ENCODE results near the gene FOXO1. TPM values are rescaled to one million over a fixed set of nuclear protein-coding genes. Genes with fewer than 3 reads are reported as not detected.
A peak's percentile ranks its signal among the peaks of the same experiment; 100 is the strongest.

Gene FOXO1
- total and polyA plus RNA-seq, 3 experiments from 2014 or later = 32.6 to 56.2 (median 32.9) TPM

- H3K4me1 ChIP-seq (ENCODE audit: insufficient read depth, low read length) = peaks cover 89% of the 10 kb centered on the region
Measured at GRCh38 chr13:40648040-40648439, 18.4 kb downstream of the FOXO1 start.

GRCh38 chr13:40644838-40645604 lies 21.4 kb downstream of the FOXO1 start:
- Histone ChIP-seq H3K4me3 (ENCODE audit: low read length) (no peak overlapping the region), H3K9me3 (ENCODE audit: low read length) (no peaks in the 10 kb centered on the region), H3K36me3 (ENCODE audit: insufficient read depth, low read length) (no peaks in the 10 kb centered on the region), H3K27ac (ENCODE audit: low read depth, low read length) (no peak overlapping the region), H3K27me3 (ENCODE audit: insufficient read depth, low read length, poor library complexity, severe bottlenecking) (no peaks in the 10 kb centered on the region), H3K4me1 (ENCODE audit: insufficient read depth, low read length) (peaks cover 95% of the 10 kb centered on the region)
- no peak for DNase-seq
- Mint-ChIP-seq H3K36me3 (peaks cover 0 to 22% (median 6%) of the 10 kb centered on the region in 3 donors), H3K4me3 (peak overlapping the region in 5 of 7 donors; percentile 8 to 73 (median 44)), H3K27me3 (no peaks in the 10 kb centered on the region), H3K4me1 (peaks cover 88 to 98% (median 97%) of the 10 kb centered on the region in 3 donors), H3K9me3 (no peaks in the 10 kb centered on the region), H3K27ac (peak overlapping the region in 7 of 8 donors; percentile 1 to 58 (median 9))
- ChIA-PET POLR2A (interaction anchor here (0.5 kb wide), 1 partner anchor 12 kb away, joined by 3 read pairs; no protein-coding TSS in a partner anchor), CTCF (no interaction called here)

More at GRCh38 chr13:40648040-40648439, 18.4 kb downstream of the FOXO1 start:
- Histone ChIP-seq H3K36me3 (ENCODE audit: insufficient read depth, low read length) (no peaks in the 10 kb centered on the region), H3K27ac (ENCODE audit: low read depth, low read length) (no peak overlapping the region), H3K4me3 (ENCODE audit: low read length) (no peak overlapping the region), H3K27me3 (ENCODE audit: insufficient read depth, low read length, poor library complexity, severe bottlenecking) (no peaks in the 10 kb centered on the region), H3K9me3 (ENCODE audit: low read length) (no peaks in the 10 kb centered on the region)
- peaks cover 93 to 100% (median 99%) of the 10 kb centered on the region in 3 donors for H3K4me1 Mint-ChIP-seq
- peak overlapping the region in 1 of 7 donors; percentile 7 for H3K4me3 Mint-ChIP-seq
- H3K27me3 Mint-ChIP-seq = no peaks in the 10 kb centered on the region
- POLR2A ChIA-PET = no interaction called here
- no peak for DNase-seq
- CTCF ChIA-PET = interaction anchor here (1.2 to 1.4 kb wide), 2 partner anchors 20 to 461 kb away, joined by 3 to 5 read pairs; no protein-coding TSS in a partner anchor
- peak overlapping the region in 2 of 8 donors; percentile 2 to 33 for H3K27ac Mint-ChIP-seq
- H3K36me3 Mint-ChIP-seq = peaks cover 0 to 17% (median 6%) of the 10 kb centered on the region in 3 donors
- no peaks in the 10 kb centered on the region for H3K9me3 Mint-ChIP-seq

GRCh38 chr13:40640845-40641458 lies 25.5 kb downstream of the FOXO1 start:
- H3K4me3 Mint-ChIP-seq = peak overlapping the region in 6 of 7 donors; percentile 54 to 79 (median 68)
- Histone ChIP-seq H3K27ac (ENCODE audit: low read depth, low read length) (no peak overlapping the region), H3K4me3 (ENCODE audit: low read length) (no peak overlapping the region), H3K36me3 (ENCODE audit: insufficient read depth, low read length) (no peaks in the 10 kb centered on the region), H3K27me3 (ENCODE audit: insufficient read depth, low read length, poor library complexity, severe bottlenecking) (no peaks in the 10 kb centered on the region), H3K9me3 (ENCODE audit: low read length) (no peaks in the 10 kb centered on the region), H3K4me1 (ENCODE audit: insufficient read depth, low read length) (peaks cover 93% of the 10 kb centered on the region)
- peaks cover 82 to 94% (median 94%) of the 10 kb centered on the region in 3 donors for H3K4me1 Mint-ChIP-seq
- H3K9me3 Mint-ChIP-seq = no peaks in the 10 kb centered on the region
- H3K36me3 Mint-ChIP-seq = peaks cover 0 to 28% (median 8%) of the 10 kb centered on the region in 3 donors
- no peaks in the 10 kb centered on the region for H3K27me3 Mint-ChIP-seq
- ChIA-PET CTCF (interaction anchor here (1.4 kb wide), 1 partner anchor 60 kb away, joined by 4 read pairs; no protein-coding TSS in a partner anchor), POLR2A (no interaction called here)
- H3K27ac Mint-ChIP-seq = peak overlapping the region in 7 of 8 donors; percentile 12 to 85 (median 74)
- no peak for DNase-seq

GRCh38 chr13:40640202-40640601 lies 26.2 kb downstream of the FOXO1 start:
- no peak for DNase-seq
- Histone ChIP-seq H3K4me1 (ENCODE audit: insufficient read depth, low read length) (peaks cover 93% of the 10 kb centered on the region), H3K36me3 (ENCODE audit: insufficient read depth, low read length) (no peaks in the 10 kb centered on the region), H3K27me3 (ENCODE audit: insufficient read depth, low read length, poor library complexity, severe bottlenecking) (no peaks in the 10 kb centered on the region), H3K9me3 (ENCODE audit: low read length) (no peaks in the 10 kb centered on the region), H3K27ac (ENCODE audit: low read depth, low read length) (no peak overlapping the region), H3K4me3 (ENCODE audit: low read length) (no peak overlapping the region)
- Mint-ChIP-seq H3K4me3 (peak overlapping the region in 6 of 7 donors; percentile 38 to 70 (median 65)), H3K27me3 (no peaks in the 10 kb centered on the region), H3K27ac (peak overlapping the region; percentile 25 to 85 (median 61)), H3K4me1 (peaks cover 83 to 94% (median 94%) of the 10 kb centered on the region in 3 donors), H3K36me3 (peaks cover 0 to 27% (median 5%) of the 10 kb centered on the region in 3 donors), H3K9me3 (no peaks in the 10 kb centered on the region)
- CTCF ChIA-PET = interaction anchor here (1.4 kb wide), 1 partner anchor 59 kb away, joined by 4 read pairs; no protein-coding TSS in a partner anchor
- POLR2A ChIA-PET = no interaction called here

- H3K4me1 Mint-ChIP-seq = peaks cover 81 to 93% (median 92%) of the 10 kb centered on the region in 3 donors
Measured at GRCh38 chr13:40639221-40639681, 27.2 kb downstream of the FOXO1 start.

GRCh38 chr13:40637643-40638042 lies 28.8 kb downstream of the FOXO1 start:
- Mint-ChIP-seq H3K27ac (peak overlapping the region in 7 of 8 donors; percentile 11 to 86 (median 61)), H3K9me3 (no peaks in the 10 kb centered on the region), H3K4me1 (peaks cover 82 to 94% (median 94%) of the 10 kb centered on the region in 3 donors), H3K27me3 (no peaks in the 10 kb centered on the region), H3K4me3 (peak overlapping the region in 2 of 7 donors; percentile 17 to 52), H3K36me3 (peaks cover 0 to 15% (median 4%) of the 10 kb centered on the region in 3 donors)
- no peaks in the 10 kb centered on the region for H3K27me3 ChIP-seq (ENCODE audit: insufficient read depth, low read length, poor library complexity, severe bottlenecking)
- ChIA-PET POLR2A (no interaction called here), CTCF (interaction anchor here (0.8 to 1.1 kb wide), 2 partner anchors 20 to 149 kb away, joined by 3 read pairs; no protein-coding TSS in a partner anchor)
- H3K4me3 ChIP-seq (ENCODE audit: low read length) = no peak overlapping the region
- no peaks in the 10 kb centered on the region for H3K9me3 ChIP-seq (ENCODE audit: low read length)
- H3K36me3 ChIP-seq (ENCODE audit: insufficient read depth, low read length) = no peaks in the 10 kb centered on the region
- DNase-seq = no peak
- peaks cover 81% of the 10 kb centered on the region for H3K4me1 ChIP-seq (ENCODE audit: insufficient read depth, low read length)
- no peak overlapping the region for H3K27ac ChIP-seq (ENCODE audit: low read depth, low read length)

More at GRCh38 chr13:40639221-40639681, 27.2 kb downstream of the FOXO1 start:
- POLR2A ChIA-PET = no interaction called here
- DNase-seq = no peak
- H3K27me3 ChIP-seq (ENCODE audit: insufficient read depth, low read length, poor library complexity, severe bottlenecking) = no peaks in the 10 kb centered on the region
- peaks cover 90% of the 10 kb centered on the region for H3K4me1 ChIP-seq (ENCODE audit: insufficient read depth, low read length)
- peak overlapping the region in 1 of 7 donors; percentile 33 for H3K4me3 Mint-ChIP-seq
- H3K36me3 Mint-ChIP-seq = peaks cover 0 to 19% (median 2%) of the 10 kb centered on the region in 3 donors
- peak overlapping the region in 3 of 8 donors; percentile 5 to 68 (median 55) for H3K27ac Mint-ChIP-seq
- H3K4me3 ChIP-seq (ENCODE audit: low read length) = no peak overlapping the region
- H3K27ac ChIP-seq (ENCODE audit: low read depth, low read length) = no peak overlapping the region
- no peaks in the 10 kb centered on the region for H3K9me3 ChIP-seq (ENCODE audit: low read length)
- CTCF ChIA-PET = interaction anchor here (1.4 kb wide), 1 partner anchor 58 kb away, joined by 4 read pairs; no protein-coding TSS in a partner anchor
- H3K36me3 ChIP-seq (ENCODE audit: insufficient read depth, low read length) = no peaks in the 10 kb centered on the region
- H3K27me3 Mint-ChIP-seq = no peaks in the 10 kb centered on the region
- no peaks in the 10 kb centered on the region for H3K9me3 Mint-ChIP-seq

- Mint-ChIP-seq H3K9me3 (no peaks in the 10 kb centered on the region), H3K27me3 (no peaks in the 10 kb centered on the region), H3K4me3 (peak overlapping the region in 3 of 7 donors; percentile 1 to 71 (median 15)), H3K4me1 (peaks cover 79 to 96% (median 92%) of the 10 kb centered on the region in 3 donors), H3K27ac (peak overlapping the region in 6 of 8 donors; percentile 1 to 81 (median 44)), H3K36me3 (peaks cover 0 to 18% (median 8%) of the 10 kb centered on the region in 3 donors)
- no peaks in the 10 kb centered on the region for H3K27me3 ChIP-seq (ENCODE audit: insufficient read depth, low read length, poor library complexity, severe bottlenecking)
- CTCF ChIA-PET = no interaction called here
- no peaks in the 10 kb centered on the region for H3K36me3 ChIP-seq (ENCODE audit: insufficient read depth, low read length)
- no peak overlapping the region for H3K4me3 ChIP-seq (ENCODE audit: low read length)
- H3K9me3 ChIP-seq (ENCODE audit: low read length) = no peaks in the 10 kb centered on the region
- H3K4me1 ChIP-seq (ENCODE audit: insufficient read depth, low read length) = peaks cover 80% of the 10 kb centered on the region
- H3K27ac ChIP-seq (ENCODE audit: low read depth, low read length) = no peak overlapping the region
- no peak for DNase-seq
- POLR2A ChIA-PET = no interaction called here
Measured at GRCh38 chr13:40635315-40635995, 31.0 kb downstream of the FOXO1 start.

Measured in CD8-positive, alpha-beta memory T cell (primary cell).